Activated effector memory CD4-positive, alpha-beta T cell treated with anti-CD3 and anti-CD28 coated beads, Interleukin-2, amount 50 U/mL, for 16 hours (primary cell): ENCODE results near the gene PALLD.
"Not testable (repeated sequence)": the region's sequence is repeated elsewhere in the genome, so short reads cannot be mapped to it uniquely, and the experiment has no call there.

Experiments
- DNase-seq: peaks from one replicate; pipeline ENCODE4 v3.0.0-alpha.2; 2020

Gene PALLD

GRCh38 chr4:168498251-168498650 lies 1.4 kb downstream of the PALLD start:
- DNase-seq: no peak

- no peak for DNase-seq
Observed at GRCh38 chr4:168499241-168499640, 2.4 kb downstream of the PALLD start.

GRCh38 chr4:168501407-168501806 lies 4.6 kb downstream of the PALLD start:
- DNase-seq: no peak

GRCh38 chr4:168502861-168503260 lies 6.0 kb downstream of the PALLD start:
- DNase-seq: no peak

- no peak for DNase-seq
Observed at GRCh38 chr4:168503652-168504362, 7.0 kb downstream of the PALLD start.

GRCh38 chr4:168504526-168504925 lies 7.7 kb downstream of the PALLD start:
- no peak for DNase-seq

- no peak for DNase-seq
Observed at GRCh38 chr4:168506014-168506413, 9.2 kb downstream of the PALLD start.

GRCh38 chr4:168507178-168507815 lies 10.4 kb downstream of the PALLD start:
- DNase-seq: no peak

GRCh38 chr4:168508683-168509082 lies 11.8 kb downstream of the PALLD start:
- no peak for DNase-seq

- DNase-seq: no peak
Observed at GRCh38 chr4:168509786-168510185, 12.9 kb downstream of the PALLD start.

- peak; percentile 85 for DNase-seq
Observed at GRCh38 chr4:168511780-168512489, 15.1 kb downstream of the PALLD start.

- DNase-seq: not testable (repeated sequence)
Observed at GRCh38 chr4:168513826-168514225, 17.0 kb downstream of the PALLD start.

GRCh38 chr4:168514249-168514852 lies 17.5 kb downstream of the PALLD start:
- no peak for DNase-seq

- no peak for DNase-seq
Observed at GRCh38 chr4:168515222-168516011, 18.6 kb downstream of the PALLD start.

GRCh38 chr4:168516841-168517240 lies 20.0 kb downstream of the PALLD start:
- DNase-seq: no peak

- no peak for DNase-seq
Observed at GRCh38 chr4:168519576-168519975, 22.7 kb downstream of the PALLD start.

GRCh38 chr4:168521721-168522120 lies 24.9 kb downstream of the PALLD start:
- no peak for DNase-seq

- DNase-seq: no peak
Observed at GRCh38 chr4:168522356-168522755, 25.5 kb downstream of the PALLD start.

- no peak for DNase-seq
Observed at GRCh38 chr4:168522829-168523489, 26.1 kb downstream of the PALLD start.

GRCh38 chr4:168524006-168524405 lies 27.2 kb downstream of the PALLD start:
- no peak for DNase-seq

GRCh38 chr4:168524897-168525296 lies 28.0 kb downstream of the PALLD start:
- no peak for DNase-seq

GRCh38 chr4:168527560-168527959 lies 30.7 kb downstream of the PALLD start:
- DNase-seq: no peak
